WTC11 (cell line): ENCODE results near the gene UTF1. TPM values are rescaled to one million over a fixed set of nuclear protein-coding genes. Genes with fewer than 3 reads are reported as not detected.

ENCODE experiments used
- ATAC-seq: fragments of 200-7000 bp; cut with Tn5 transposase; 2 replicates; pipeline ENCODE4 v1.10.0; 2021; ENCODE audit warnings: mild to moderate bottlenecking, moderate library complexity
- CTCF ChIA-PET: fragments of 300-600 bp; sonication (Branson Sonifier 250); formaldehyde crosslinking; loops from one replicate; lab custom pipeline; 2021; ENCODE audit warnings: antibody characterized with exemption; lab: Charles Lee
- POLR2A ChIA-PET: fragments of 350-600 bp; sonication (Branson Sonifier 250); formaldehyde crosslinking; loops from one replicate; lab custom pipeline; 2021; ENCODE audit warnings: antibody characterized with exemption; lab: Charles Lee
- DNase-seq: peaks from one replicate; pipeline ENCODE4 v3.0.0; 2021; ENCODE audit warnings: low spot score
- H3K27ac Mint-ChIP-seq: 2 replicates; pipeline ENCODE4 v1.8.0; 2021; ENCODE audit warnings: mixed read lengths
- H3K27me3 Mint-ChIP-seq: 2 replicates; pipeline ENCODE4 v1.8.0; 2021; ENCODE audit warnings: low read depth, mild to moderate bottlenecking, moderate library complexity, mixed read lengths
- H3K36me3 Mint-ChIP-seq: 2 replicates; pipeline ENCODE4 v1.8.0; 2021; ENCODE audit warnings: mixed read lengths
- H3K4me1 Mint-ChIP-seq: 2 replicates; pipeline ENCODE4 v1.8.0; 2022; ENCODE audit warnings: mixed read lengths
- H3K4me3 Mint-ChIP-seq: 2 replicates; pipeline ENCODE4 v1.8.0; 2021; ENCODE audit warnings: mild to moderate bottlenecking, moderate library complexity, mixed read lengths
- H3K9me3 Mint-ChIP-seq: 2 replicates; pipeline ENCODE4 v1.8.0; 2021; ENCODE audit warnings: mixed read lengths
- CBFB ChIP-seq: sonication (generic); formaldehyde crosslinking; IDR thresholded peaks from 2 replicates; pipeline ENCODE4 v1.8.1; 2022; ENCODE audit warnings: mild to moderate bottlenecking, low read depth, missing genetic modification reagents
- CREB1 ChIP-seq: sonication (generic); formaldehyde crosslinking; IDR thresholded peaks from 2 replicates; pipeline ENCODE4 v1.8.0; 2023; ENCODE audit warnings: mild to moderate bottlenecking, missing genetic modification reagents
- CREM ChIP-seq: sonication (generic); formaldehyde crosslinking; IDR thresholded peaks from 2 replicates; pipeline ENCODE4 v1.8.1; 2022; ENCODE audit warnings: mild to moderate bottlenecking, missing genetic modification reagents, moderate library complexity
- ESRRA ChIP-seq: sonication (generic); formaldehyde crosslinking; IDR thresholded peaks from 2 replicates; pipeline ENCODE4 v1.8.1; 2022; ENCODE audit warnings: mild to moderate bottlenecking, missing genetic modification reagents, borderline replicate concordance
- GABPB1 ChIP-seq: sonication (generic); formaldehyde crosslinking; IDR thresholded peaks from 2 replicates; pipeline ENCODE4 v1.8.1; 2023; ENCODE audit warnings: mild to moderate bottlenecking, missing genetic modification reagents
- JAZF1 ChIP-seq: fragments of 250-450 bp; sonication (Bioruptor Pico); IDR thresholded peaks from 2 replicates; pipeline ENCODE4 v1.9.0; 2021; ENCODE audit warnings: moderate library complexity, mild to moderate bottlenecking, inconsistent platforms
- JUN ChIP-seq: sonication (generic); formaldehyde crosslinking; IDR thresholded peaks from 2 replicates; pipeline ENCODE4 v1.8.0; 2023; ENCODE audit warnings: mild to moderate bottlenecking, missing genetic modification reagents
- MXD4 ChIP-seq: fragments of 250-450 bp; sonication (Bioruptor Pico); IDR thresholded peaks from 2 replicates; pipeline ENCODE4 v1.8.0; 2021; ENCODE audit warnings: mild to moderate bottlenecking, moderate library complexity, borderline replicate concordance
- MYBL2 ChIP-seq: sonication (generic); formaldehyde crosslinking; IDR thresholded peaks from 2 replicates; pipeline ENCODE4 v1.8.1; 2023; ENCODE audit warnings: mild to moderate bottlenecking, moderate library complexity, missing genetic modification reagents
- NFYB ChIP-seq: sonication (generic); formaldehyde crosslinking; conservative IDR thresholded peaks from 2 replicates; pipeline ENCODE4 v1.8.0; 2022; ENCODE audit warnings: low read depth, missing genetic modification reagents
- PRRX2 ChIP-seq: fragments of 250-450 bp; sonication (Bioruptor Pico); IDR thresholded peaks from 2 replicates; pipeline ENCODE4 v1.8.0; 2021; ENCODE audit warnings: mild to moderate bottlenecking
- SP1 ChIP-seq: sonication (generic); formaldehyde crosslinking; conservative IDR thresholded peaks from 2 replicates; pipeline ENCODE4 v1.8.1; 2022; ENCODE audit warnings: missing genetic modification reagents
- TP53 ChIP-seq: sonication (generic); formaldehyde crosslinking; IDR thresholded peaks from 2 replicates; pipeline ENCODE4 v1.8.1; 2023; ENCODE audit warnings: mild to moderate bottlenecking, missing genetic modification reagents
- ZNF232 ChIP-seq: sonication (generic); formaldehyde crosslinking; IDR thresholded peaks from 2 replicates; pipeline ENCODE4 v1.8.0; 2022; ENCODE audit warnings: mild to moderate bottlenecking, missing genetic modification reagents
- ZNF396 ChIP-seq: fragments of 250-450 bp; sonication (Bioruptor Pico); IDR thresholded peaks from 2 replicates; pipeline ENCODE4 v1.8.0; 2021; ENCODE audit warnings: mild to moderate bottlenecking, moderate library complexity, borderline replicate concordance
- total RNA-seq: library from RNA; stranded (reverse); gene quantifications from 3 replicates; pipeline ENCODE4 v1.2.3, GENCODE V29; 2021
- TF ChIP-seq, protein P1 (sequence below): sonication (generic); formaldehyde crosslinking; IDR thresholded peaks from 2 replicates; pipeline ENCODE4 v1.8.1; 2023; ENCODE audit warnings: mild to moderate bottlenecking, moderate library complexity, missing genetic modification reagents
- TF ChIP-seq, protein P2 (sequence below): fragments of 250-450 bp; sonication (Bioruptor Pico); IDR thresholded peaks from 2 replicates; pipeline ENCODE4 v2.1.2; 2022; ENCODE audit warnings: mild to moderate bottlenecking, moderate library complexity
- TF ChIP-seq, protein P3 (sequence below): sonication (generic); formaldehyde crosslinking; IDR thresholded peaks from 2 replicates; pipeline ENCODE4 v1.8.1; 2023; ENCODE audit warnings: mild to moderate bottlenecking, missing genetic modification reagents, moderate library complexity
- TF ChIP-seq, protein P4 (sequence below): sonication (generic); formaldehyde crosslinking; conservative IDR thresholded peaks from 2 replicates; pipeline ENCODE4 v1.8.1; 2023; ENCODE audit warnings: mild to moderate bottlenecking, low read depth, missing genetic modification reagents, moderate library complexity
- TF ChIP-seq, protein P5 (sequence below): sonication (generic); formaldehyde crosslinking; IDR thresholded peaks from 2 replicates; pipeline ENCODE4 v1.8.1; 2022; ENCODE audit warnings: mild to moderate bottlenecking, moderate library complexity, missing genetic modification reagents
- TF ChIP-seq, protein P6 (sequence below): sonication (generic); formaldehyde crosslinking; IDR thresholded peaks from 2 replicates; pipeline ENCODE4 v1.8.1; 2023; ENCODE audit warnings: mild to moderate bottlenecking, missing genetic modification reagents, borderline replicate concordance

UTF1 gene
- total RNA-seq, 1 experiment from 2014 or later: 196 TPM

DNA sequence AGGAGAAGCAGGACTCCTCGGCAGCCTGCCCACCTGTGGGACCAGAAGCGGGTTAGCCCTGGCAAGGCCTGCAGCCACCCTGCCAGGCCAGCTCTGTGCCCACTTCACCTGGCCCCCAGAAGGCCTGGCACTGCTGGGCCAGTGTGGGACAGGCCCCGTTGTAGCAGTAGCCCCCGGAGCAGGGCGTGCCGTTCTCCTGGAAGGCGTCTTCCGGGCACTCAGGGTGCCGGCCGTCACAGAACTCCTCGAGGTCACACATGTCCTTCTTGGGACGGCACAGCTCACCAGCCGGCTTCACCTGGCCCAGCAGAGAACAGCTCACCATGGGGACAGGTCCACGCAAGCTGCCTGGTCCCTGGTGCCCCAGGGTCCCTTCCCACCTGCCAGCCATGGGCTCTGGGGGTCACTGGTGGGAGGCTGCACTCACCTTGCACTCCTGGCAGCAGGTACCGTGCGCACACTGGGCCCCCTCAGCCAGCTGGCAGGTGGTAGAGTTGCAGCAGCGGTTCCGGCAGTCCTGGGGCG lies 40.8 kb downstream of the UTF1 start:
- ATAC-seq (no peak), DNase-seq (no peak)
- ChIA-PET CTCF (interaction anchor here (1.1 kb wide), 1 partner anchor 37 kb away, joined by 4 read pairs; no protein-coding TSS in a partner anchor), POLR2A (no interaction called here)
- no peaks in the 10 kb centered on the region for H3K27me3 Mint-ChIP-seq
- no peaks in the 10 kb centered on the region for H3K36me3 Mint-ChIP-seq
- H3K4me1 Mint-ChIP-seq: peaks cover 4% of the 10 kb centered on the region; the same call in 1 of the 2 replicates
- H3K4me3 Mint-ChIP-seq: no peak overlapping the region
- H3K27ac Mint-ChIP-seq: no peak overlapping the region
- no peaks in the 10 kb centered on the region for H3K9me3 Mint-ChIP-seq
- TF ChIP-seq, protein P1, sequence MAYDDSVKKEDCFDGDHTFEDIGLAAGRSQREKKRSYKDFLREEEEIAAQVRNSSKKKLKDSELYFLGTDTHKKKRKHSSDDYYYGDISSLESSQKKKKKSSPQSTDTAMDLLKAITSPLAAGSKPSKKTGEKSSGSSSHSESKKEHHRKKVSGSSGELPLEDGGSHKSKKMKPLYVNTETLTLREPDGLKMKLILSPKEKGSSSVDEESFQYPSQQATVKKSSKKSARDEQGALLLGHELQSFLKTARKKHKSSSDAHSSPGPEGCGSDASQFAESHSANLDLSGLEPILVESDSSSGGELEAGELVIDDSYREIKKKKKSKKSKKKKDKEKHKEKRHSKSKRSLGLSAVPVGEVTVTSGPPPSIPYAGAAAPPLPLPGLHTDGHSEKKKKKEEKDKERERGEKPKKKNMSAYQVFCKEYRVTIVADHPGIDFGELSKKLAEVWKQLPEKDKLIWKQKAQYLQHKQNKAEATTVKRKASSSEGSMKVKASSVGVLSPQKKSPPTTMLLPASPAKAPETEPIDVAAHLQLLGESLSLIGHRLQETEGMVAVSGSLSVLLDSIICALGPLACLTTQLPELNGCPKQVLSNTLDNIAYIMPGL (CRISPR knock-in tag): no peak
- TF ChIP-seq CBFB (CRISPR knock-in tag) (no peak), MXD4 (no peak), CREB1 (CRISPR knock-in tag) (no peak), NFYB (no peak), CREM (CRISPR knock-in tag) (no peak), PRRX2 (no peak), GABPB1 (CRISPR knock-in tag) (no peak), TP53 (CRISPR knock-in tag) (no peak), ZNF232 (CRISPR knock-in tag) (no peak), JAZF1 (CRISPR knock-in tag) (no peak), MYBL2 (no peak)
- TF ChIP-seq, protein P2, sequence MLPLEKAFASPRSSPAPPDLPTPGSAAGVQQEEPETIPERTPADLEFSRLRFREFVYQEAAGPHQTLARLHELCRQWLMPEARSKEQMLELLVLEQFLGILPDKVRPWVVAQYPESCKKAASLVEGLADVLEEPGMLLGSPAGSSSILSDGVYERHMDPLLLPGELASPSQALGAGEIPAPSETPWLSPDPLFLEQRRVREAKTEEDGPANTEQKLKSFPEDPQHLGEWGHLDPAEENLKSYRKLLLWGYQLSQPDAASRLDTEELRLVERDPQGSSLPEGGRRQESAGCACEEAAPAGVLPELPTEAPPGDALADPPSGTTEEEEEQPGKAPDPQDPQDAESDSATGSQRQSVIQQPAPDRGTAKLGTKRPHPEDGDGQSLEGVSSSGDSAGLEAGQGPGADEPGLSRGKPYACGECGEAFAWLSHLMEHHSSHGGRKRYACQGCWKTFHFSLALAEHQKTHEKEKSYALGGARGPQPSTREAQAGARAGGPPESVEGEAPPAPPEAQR (CRISPR knock-in tag): no peak
- TF ChIP-seq, protein P3, sequence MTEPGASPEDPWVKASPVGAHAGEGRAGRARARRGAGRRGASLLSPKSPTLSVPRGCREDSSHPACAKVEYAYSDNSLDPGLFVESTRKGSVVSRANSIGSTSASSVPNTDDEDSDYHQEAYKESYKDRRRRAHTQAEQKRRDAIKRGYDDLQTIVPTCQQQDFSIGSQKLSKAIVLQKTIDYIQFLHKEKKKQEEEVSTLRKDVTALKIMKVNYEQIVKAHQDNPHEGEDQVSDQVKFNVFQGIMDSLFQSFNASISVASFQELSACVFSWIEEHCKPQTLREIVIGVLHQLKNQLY (CRISPR knock-in tag): no peak
- TF ChIP-seq, protein P4, sequence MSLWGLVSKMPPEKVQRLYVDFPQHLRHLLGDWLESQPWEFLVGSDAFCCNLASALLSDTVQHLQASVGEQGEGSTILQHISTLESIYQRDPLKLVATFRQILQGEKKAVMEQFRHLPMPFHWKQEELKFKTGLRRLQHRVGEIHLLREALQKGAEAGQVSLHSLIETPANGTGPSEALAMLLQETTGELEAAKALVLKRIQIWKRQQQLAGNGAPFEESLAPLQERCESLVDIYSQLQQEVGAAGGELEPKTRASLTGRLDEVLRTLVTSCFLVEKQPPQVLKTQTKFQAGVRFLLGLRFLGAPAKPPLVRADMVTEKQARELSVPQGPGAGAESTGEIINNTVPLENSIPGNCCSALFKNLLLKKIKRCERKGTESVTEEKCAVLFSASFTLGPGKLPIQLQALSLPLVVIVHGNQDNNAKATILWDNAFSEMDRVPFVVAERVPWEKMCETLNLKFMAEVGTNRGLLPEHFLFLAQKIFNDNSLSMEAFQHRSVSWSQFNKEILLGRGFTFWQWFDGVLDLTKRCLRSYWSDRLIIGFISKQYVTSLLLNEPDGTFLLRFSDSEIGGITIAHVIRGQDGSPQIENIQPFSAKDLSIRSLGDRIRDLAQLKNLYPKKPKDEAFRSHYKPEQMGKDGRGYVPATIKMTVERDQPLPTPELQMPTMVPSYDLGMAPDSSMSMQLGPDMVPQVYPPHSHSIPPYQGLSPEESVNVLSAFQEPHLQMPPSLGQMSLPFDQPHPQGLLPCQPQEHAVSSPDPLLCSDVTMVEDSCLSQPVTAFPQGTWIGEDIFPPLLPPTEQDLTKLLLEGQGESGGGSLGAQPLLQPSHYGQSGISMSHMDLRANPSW: no peak
- TF ChIP-seq, protein P5, sequence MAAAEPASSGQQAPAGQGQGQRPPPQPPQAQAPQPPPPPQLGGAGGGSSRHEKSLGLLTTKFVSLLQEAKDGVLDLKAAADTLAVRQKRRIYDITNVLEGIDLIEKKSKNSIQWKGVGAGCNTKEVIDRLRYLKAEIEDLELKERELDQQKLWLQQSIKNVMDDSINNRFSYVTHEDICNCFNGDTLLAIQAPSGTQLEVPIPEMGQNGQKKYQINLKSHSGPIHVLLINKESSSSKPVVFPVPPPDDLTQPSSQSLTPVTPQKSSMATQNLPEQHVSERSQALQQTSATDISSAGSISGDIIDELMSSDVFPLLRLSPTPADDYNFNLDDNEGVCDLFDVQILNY (CRISPR knock-in tag): no peak

DNA sequence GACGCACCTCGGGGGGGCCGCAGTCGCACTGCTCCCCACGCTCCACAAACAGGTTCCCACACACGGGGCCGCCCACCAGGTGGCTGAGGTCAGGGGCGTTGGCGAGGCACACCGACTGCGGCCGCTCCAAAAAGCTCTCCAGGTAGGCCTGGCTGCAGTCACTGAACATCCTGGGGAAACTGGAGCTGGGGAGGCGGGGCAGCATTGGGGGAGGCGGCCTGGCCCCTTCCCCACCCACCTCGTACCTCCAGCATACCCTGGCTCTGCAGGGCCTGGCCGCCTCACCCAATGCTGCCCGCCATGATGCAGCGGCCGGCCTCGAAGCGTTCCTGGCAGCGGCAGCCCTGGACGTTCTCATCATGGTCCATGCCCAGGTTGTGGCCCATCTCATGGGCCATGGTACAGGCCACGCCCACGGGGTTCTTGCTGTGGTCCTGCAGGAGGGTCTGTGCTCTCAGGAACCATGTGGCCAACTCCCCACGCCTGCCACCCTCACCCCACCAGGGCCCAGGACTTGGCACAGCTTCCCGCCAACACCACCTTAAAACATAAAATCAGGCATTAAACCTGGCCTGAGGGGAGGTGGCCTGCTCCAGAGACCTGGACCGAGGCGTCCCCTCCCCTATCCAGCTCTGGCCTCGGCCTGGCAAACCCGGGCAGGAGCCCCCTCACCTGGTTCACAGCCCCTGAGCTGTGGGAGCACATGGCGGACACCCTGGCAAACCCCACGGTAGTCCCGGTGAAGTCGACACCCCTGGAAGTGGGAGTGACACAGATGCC lies 41.7 kb downstream of the UTF1 start:
- H3K9me3 Mint-ChIP-seq: no peaks in the 10 kb centered on the region
- H3K27ac Mint-ChIP-seq: no peak overlapping the region
- ATAC-seq (peak; percentile 31), DNase-seq (no peak)
- ChIA-PET CTCF (interaction anchor here (1.1 kb wide), 1 partner anchor 36 kb away, joined by 4 read pairs; no protein-coding TSS in a partner anchor), POLR2A (no interaction called here)
- no peaks in the 10 kb centered on the region for H3K36me3 Mint-ChIP-seq
- H3K4me1 Mint-ChIP-seq: peaks cover 6% of the 10 kb centered on the region; the same call in 1 of the 2 replicates
- H3K27me3 Mint-ChIP-seq: no peaks in the 10 kb centered on the region
- no peak overlapping the region for H3K4me3 Mint-ChIP-seq
- TF ChIP-seq ESRRA (no peak), SP1 (CRISPR knock-in tag) (no peak), ZNF396 (no peak), JUN (CRISPR knock-in tag) (no peak)
- TF ChIP-seq, protein P5 (CRISPR knock-in tag): no peak
- TF ChIP-seq, protein P6, sequence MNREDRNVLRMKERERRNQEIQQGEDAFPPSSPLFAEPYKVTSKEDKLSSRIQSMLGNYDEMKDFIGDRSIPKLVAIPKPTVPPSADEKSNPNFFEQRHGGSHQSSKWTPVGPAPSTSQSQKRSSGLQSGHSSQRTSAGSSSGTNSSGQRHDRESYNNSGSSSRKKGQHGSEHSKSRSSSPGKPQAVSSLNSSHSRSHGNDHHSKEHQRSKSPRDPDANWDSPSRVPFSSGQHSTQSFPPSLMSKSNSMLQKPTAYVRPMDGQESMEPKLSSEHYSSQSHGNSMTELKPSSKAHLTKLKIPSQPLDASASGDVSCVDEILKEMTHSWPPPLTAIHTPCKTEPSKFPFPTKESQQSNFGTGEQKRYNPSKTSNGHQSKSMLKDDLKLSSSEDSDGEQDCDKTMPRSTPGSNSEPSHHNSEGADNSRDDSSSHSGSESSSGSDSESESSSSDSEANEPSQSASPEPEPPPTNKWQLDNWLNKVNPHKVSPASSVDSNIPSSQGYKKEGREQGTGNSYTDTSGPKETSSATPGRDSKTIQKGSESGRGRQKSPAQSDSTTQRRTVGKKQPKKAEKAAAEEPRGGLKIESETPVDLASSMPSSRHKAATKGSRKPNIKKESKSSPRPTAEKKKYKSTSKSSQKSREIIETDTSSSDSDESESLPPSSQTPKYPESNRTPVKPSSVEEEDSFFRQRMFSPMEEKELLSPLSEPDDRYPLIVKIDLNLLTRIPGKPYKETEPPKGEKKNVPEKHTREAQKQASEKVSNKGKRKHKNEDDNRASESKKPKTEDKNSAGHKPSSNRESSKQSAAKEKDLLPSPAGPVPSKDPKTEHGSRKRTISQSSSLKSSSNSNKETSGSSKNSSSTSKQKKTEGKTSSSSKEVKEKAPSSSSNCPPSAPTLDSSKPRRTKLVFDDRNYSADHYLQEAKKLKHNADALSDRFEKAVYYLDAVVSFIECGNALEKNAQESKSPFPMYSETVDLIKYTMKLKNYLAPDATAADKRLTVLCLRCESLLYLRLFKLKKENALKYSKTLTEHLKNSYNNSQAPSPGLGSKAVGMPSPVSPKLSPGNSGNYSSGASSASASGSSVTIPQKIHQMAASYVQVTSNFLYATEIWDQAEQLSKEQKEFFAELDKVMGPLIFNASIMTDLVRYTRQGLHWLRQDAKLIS (CRISPR knock-in tag): no peak
